RWPE2 (cell line): Measurements from ENCODE around the gene SCML1.
A peak's percentile ranks its signal among the peaks of the same experiment; 100 is the strongest.

Experiments used
- ATAC-seq: fragments of 200-7000 bp; cut with Tn5 transposase; 3 replicates; pipeline ENCODE4 v1.9.1; 2021; ENCODE audit warnings: low read depth
- DNase-seq: peaks from one replicate; pipeline ENCODE4 v3.0.0-alpha.2; 2020; ENCODE audit warnings: low spot score
- H3K27ac ChIP-seq: fragments of 450-650 bp; 2 replicates; pipeline ENCODE4 v1.5.1; 2017; ENCODE audit warnings: mild to moderate bottlenecking; ENCODE audit not compliant: poor library complexity, severe bottlenecking
- H3K27me3 ChIP-seq: fragments of 250-450 bp; sonication (Bioruptor Pico); 2 replicates; pipeline ENCODE4 v1.5.1; 2021; ENCODE audit warnings: mild to moderate bottlenecking, moderate library complexity; ENCODE audit not compliant: insufficient read depth, poor library complexity, severe bottlenecking
- H3K36me3 ChIP-seq: fragments of 250-450 bp; sonication (Bioruptor Pico); 2 replicates; pipeline ENCODE4 v1.5.1; 2020; ENCODE audit warnings: low read depth, mild to moderate bottlenecking, moderate library complexity
- H3K4me1 ChIP-seq: fragments of 250-450 bp; sonication (Bioruptor Pico); 2 replicates; pipeline ENCODE4 v1.5.1; 2021; ENCODE audit warnings: mild to moderate bottlenecking, moderate library complexity; ENCODE audit not compliant: insufficient read depth, poor library complexity, severe bottlenecking
- H3K4me3 ChIP-seq: fragments of 250-450 bp; sonication (Bioruptor Pico); 2 replicates; pipeline ENCODE4 v1.5.1; 2021; ENCODE audit warnings: mild to moderate bottlenecking, moderate library complexity; ENCODE audit not compliant: severe bottlenecking
- H3K9me3 ChIP-seq: fragments of 250-450 bp; sonication (Bioruptor Pico); 2 replicates; pipeline ENCODE4 v1.5.1; 2021; ENCODE audit warnings: mild to moderate bottlenecking, moderate library complexity; ENCODE audit not compliant: severe bottlenecking
- TF ChIP-seq, protein P1 (sequence below): fragments of 450-650 bp; IDR thresholded peaks from one replicate; pipeline ENCODE4 v1.5.1; 2017; ENCODE audit warnings: mild to moderate bottlenecking, moderate library complexity; ENCODE audit not compliant: poor library complexity, severe bottlenecking

SCML1 gene

DNA sequence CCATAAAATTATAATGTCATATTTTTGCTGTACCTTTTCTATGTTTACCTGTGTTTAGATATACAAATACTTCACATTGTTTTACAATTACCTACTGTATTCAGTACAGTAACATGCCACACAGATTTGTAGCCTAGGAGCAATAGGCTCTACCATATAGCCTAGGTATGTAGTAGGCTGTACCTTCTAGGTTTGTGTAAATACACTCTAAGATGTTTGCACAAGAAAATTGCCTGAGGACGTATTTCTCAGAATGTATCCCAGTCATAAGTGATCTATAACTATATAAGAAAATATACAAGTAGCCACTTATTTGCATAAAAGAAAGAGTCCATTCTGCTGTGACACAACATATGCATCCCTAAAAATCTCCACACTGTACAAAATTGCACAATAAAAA, 36.3 kb upstream of the SCML1 start:
- Histone ChIP-seq H3K4me1 (peaks cover 13% of the 10 kb centered on the region), H3K27ac (no peak overlapping the region), H3K36me3 (no peaks in the 10 kb centered on the region), H3K4me3 (no peak overlapping the region), H3K27me3 (no peaks in the 10 kb centered on the region), H3K9me3 (no peaks in the 10 kb centered on the region)
- DNase-seq (no peak), ATAC-seq (peak; percentile 43; the same call in 2 of the 3 replicates)
- TF ChIP-seq, protein P1, sequence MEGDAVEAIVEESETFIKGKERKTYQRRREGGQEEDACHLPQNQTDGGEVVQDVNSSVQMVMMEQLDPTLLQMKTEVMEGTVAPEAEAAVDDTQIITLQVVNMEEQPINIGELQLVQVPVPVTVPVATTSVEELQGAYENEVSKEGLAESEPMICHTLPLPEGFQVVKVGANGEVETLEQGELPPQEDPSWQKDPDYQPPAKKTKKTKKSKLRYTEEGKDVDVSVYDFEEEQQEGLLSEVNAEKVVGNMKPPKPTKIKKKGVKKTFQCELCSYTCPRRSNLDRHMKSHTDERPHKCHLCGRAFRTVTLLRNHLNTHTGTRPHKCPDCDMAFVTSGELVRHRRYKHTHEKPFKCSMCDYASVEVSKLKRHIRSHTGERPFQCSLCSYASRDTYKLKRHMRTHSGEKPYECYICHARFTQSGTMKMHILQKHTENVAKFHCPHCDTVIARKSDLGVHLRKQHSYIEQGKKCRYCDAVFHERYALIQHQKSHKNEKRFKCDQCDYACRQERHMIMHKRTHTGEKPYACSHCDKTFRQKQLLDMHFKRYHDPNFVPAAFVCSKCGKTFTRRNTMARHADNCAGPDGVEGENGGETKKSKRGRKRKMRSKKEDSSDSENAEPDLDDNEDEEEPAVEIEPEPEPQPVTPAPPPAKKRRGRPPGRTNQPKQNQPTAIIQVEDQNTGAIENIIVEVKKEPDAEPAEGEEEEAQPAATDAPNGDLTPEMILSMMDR: no peak

DNA sequence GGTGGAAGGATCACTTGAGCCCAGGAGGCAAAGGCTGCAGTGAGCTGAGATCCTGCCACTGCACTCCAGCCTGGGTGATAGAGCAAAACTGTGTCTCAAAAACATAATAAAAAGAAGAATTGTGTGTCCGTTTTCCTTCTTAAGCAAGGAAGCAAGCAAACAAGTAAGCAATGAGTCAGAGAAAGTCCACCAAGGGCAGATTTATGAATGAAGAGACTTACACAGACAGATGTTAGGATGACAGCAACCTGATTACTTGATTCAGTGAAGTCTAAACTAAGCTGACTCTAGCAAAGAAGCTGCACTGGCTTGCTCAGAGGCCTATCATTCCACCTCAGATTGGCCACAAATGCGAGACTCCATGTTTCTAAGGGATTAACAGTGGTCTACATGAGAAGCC, 34.1 kb upstream of the SCML1 start:
- ATAC-seq (peak; percentile 42; the same call in 1 of the 3 replicates), DNase-seq (no peak)
- H3K9me3 ChIP-seq: no peaks in the 10 kb centered on the region
- H3K4me1 ChIP-seq: peaks cover 26% of the 10 kb centered on the region
- TF ChIP-seq, protein P1: no peak
- peak overlapping the region; percentile 53 for H3K27ac ChIP-seq
- no peak overlapping the region for H3K4me3 ChIP-seq
- H3K27me3 ChIP-seq: no peaks in the 10 kb centered on the region
- no peaks in the 10 kb centered on the region for H3K36me3 ChIP-seq

- TF ChIP-seq, protein P1: no peak
- peaks cover 26% of the 10 kb centered on the region for H3K4me1 ChIP-seq
- no peaks in the 10 kb centered on the region for H3K9me3 ChIP-seq
- no peaks in the 10 kb centered on the region for H3K27me3 ChIP-seq
- no peak overlapping the region for H3K4me3 ChIP-seq
- no peak for DNase-seq
- ATAC-seq: no peak
- H3K27ac ChIP-seq: no peak overlapping the region
- H3K36me3 ChIP-seq: no peaks in the 10 kb centered on the region
Measured at GRCh38 chrX:17705211-17705610, 32.1 kb upstream of the SCML1 start.

- DNase-seq (no peak), ATAC-seq (peak; percentile 73)
- Histone ChIP-seq H3K27me3 (no peaks in the 10 kb centered on the region), H3K4me1 (peaks cover 20% of the 10 kb centered on the region), H3K27ac (no peak overlapping the region), H3K4me3 (no peak overlapping the region), H3K36me3 (no peaks in the 10 kb centered on the region), H3K9me3 (no peaks in the 10 kb centered on the region)
- TF ChIP-seq, protein P1: no peak
Measured at GRCh38 chrX:17706676-17707075, 30.6 kb upstream of the SCML1 start.

DNA sequence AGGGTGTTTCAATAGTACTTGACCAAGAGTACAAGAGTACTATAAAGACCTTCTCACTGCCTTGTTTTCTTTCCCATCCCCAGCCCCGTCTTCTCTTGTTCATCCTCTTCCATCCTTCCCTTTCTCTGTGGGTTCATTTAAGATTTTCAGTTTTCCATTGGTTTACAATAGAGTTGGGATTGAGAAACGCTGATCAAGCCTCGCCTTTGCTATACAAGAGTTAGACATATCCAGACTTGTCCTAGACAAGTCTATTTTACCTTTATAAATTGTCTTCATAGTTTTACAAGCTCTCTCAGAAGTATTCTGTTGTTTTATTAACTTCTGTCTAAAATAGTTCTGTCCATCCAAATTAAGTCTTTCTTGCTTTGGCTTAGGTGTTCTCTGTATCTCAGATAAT, 29.6 kb upstream of the SCML1 start:
- DNase-seq (no peak), ATAC-seq (no peak)
- no peaks in the 10 kb centered on the region for H3K9me3 ChIP-seq
- TF ChIP-seq, protein P1: no peak
- H3K4me3 ChIP-seq: no peak overlapping the region
- H3K36me3 ChIP-seq: no peaks in the 10 kb centered on the region
- H3K27me3 ChIP-seq: no peaks in the 10 kb centered on the region
- H3K4me1 ChIP-seq: peaks cover 20% of the 10 kb centered on the region
- H3K27ac ChIP-seq: no peak overlapping the region
